Liver (tissue), 9 donors: ENCODE results near the gene TMPRSS6. TPM values are rescaled to one million over a fixed set of nuclear protein-coding genes. Genes with fewer than 3 reads are reported as not detected.

Source experiments
- DNase-seq: peaks from one replicate; pipeline ENCODE4 v3.0.0-alpha.2; 2017; ENCODE audit warnings: low spot score
- H3K27ac ChIP-seq, 2 donors: one replicate each; pipeline ENCODE4 v1.7.0; 2013; ENCODE audit warnings: inconsistent platforms in 2 of 2, low read length in 2 of 2, control low read depth in 1 of 2, low read depth in 1 of 2, mild to moderate bottlenecking in 1 of 2
- H3K27me3 ChIP-seq, 4 donors: one replicate each; pipeline versions ENCODE4 v1.6.1 to v1.7.0; 2013; ENCODE audit warnings: low read length in 3 of 4, inconsistent platforms in 1 of 4, mild to moderate bottlenecking in 1 of 4, moderate library complexity in 1 of 4; ENCODE audit not compliant: control insufficient read depth in 4 of 4, insufficient read depth in 4 of 4
- H3K36me3 ChIP-seq, 4 donors: one replicate each; pipeline versions ENCODE4 v1.6.1 to v1.7.0; 2013; ENCODE audit warnings: low read length in 3 of 4, mild to moderate bottlenecking in 3 of 4, low read depth in 1 of 4, moderate library complexity in 1 of 4; ENCODE audit not compliant: control insufficient read depth in 4 of 4, insufficient read depth in 3 of 4
- H3K4me1 ChIP-seq, 4 donors: one replicate each; pipeline versions ENCODE4 v1.6.1 to v1.7.0; 2013; ENCODE audit warnings: low read length in 3 of 4, mild to moderate bottlenecking in 3 of 4, moderate library complexity in 1 of 4; ENCODE audit not compliant: control insufficient read depth in 4 of 4, insufficient read depth in 4 of 4
- H3K4me3 ChIP-seq, 3 donors: one replicate each; pipeline versions ENCODE4 v1.6.1 to v1.7.0; 2013; ENCODE audit warnings: low read length in 3 of 3, control low read depth in 1 of 3, low read depth in 1 of 3, mild to moderate bottlenecking in 1 of 3
- H3K9ac ChIP-seq, 2 donors: one replicate each; pipeline ENCODE4 v1.7.0; 2013; ENCODE audit warnings: low read length in 2 of 2, mild to moderate bottlenecking in 2 of 2, moderate library complexity in 2 of 2, control low read depth in 1 of 2, low read depth in 1 of 2
- H3K9me3 ChIP-seq, 4 donors: one replicate each; pipeline versions ENCODE4 v1.6.1 to v1.7.0; 2013; ENCODE audit warnings: low read length in 3 of 4; ENCODE audit not compliant: control insufficient read depth in 4 of 4
- EGR1 ChIP-seq, 2 donors: IDR thresholded peaks; 2 replicates each; pipeline ENCODE4 v1.6.1; 2016 to 2018; ENCODE audit warnings: antibody characterized with exemption in 2 of 2, low read depth in 2 of 2
- FOXA1 ChIP-seq: IDR thresholded peaks from 2 replicates; pipeline ENCODE4 v1.6.1; 2016; ENCODE audit warnings: antibody characterized with exemption
- FOXA2 ChIP-seq: IDR thresholded peaks from 2 replicates; pipeline ENCODE4 v1.6.1; 2016; ENCODE audit warnings: antibody characterized with exemption
- GABPA ChIP-seq, 2 donors: IDR thresholded peaks in 1 of 2; conservative IDR thresholded peaks in 1 of 2; 2 replicates each; pipeline ENCODE4 v1.6.1; 2016; ENCODE audit warnings: antibody characterized with exemption in 2 of 2, mild to moderate bottlenecking in 1 of 2, moderate library complexity in 1 of 2
- HNF4A ChIP-seq, 2 donors: conservative IDR thresholded peaks; 2 replicates each; pipeline ENCODE4 v1.6.1; 2016; ENCODE audit warnings: antibody characterized with exemption in 2 of 2, mild to moderate bottlenecking in 2 of 2
- HNF4G ChIP-seq: IDR thresholded peaks from 2 replicates; pipeline ENCODE4 v1.6.1; 2016; ENCODE audit warnings: antibody characterized with exemption
- JUND ChIP-seq, 2 donors: IDR thresholded peaks; 2 replicates each; pipeline ENCODE4 v1.6.1; 2016; ENCODE audit warnings: antibody characterized with exemption in 2 of 2
- NR2F2 ChIP-seq: IDR thresholded peaks from 2 replicates; pipeline ENCODE4 v1.6.1; 2016; ENCODE audit warnings: antibody characterized with exemption
- RAD21 ChIP-seq, 2 donors: IDR thresholded peaks; 2 replicates each; pipeline ENCODE4 v1.6.1; 2016; ENCODE audit warnings: antibody characterized with exemption in 2 of 2, mild to moderate bottlenecking in 2 of 2
- RXRA ChIP-seq, 2 donors: IDR thresholded peaks; 2 replicates each; pipeline ENCODE4 v1.6.1; 2017 to 2018; ENCODE audit warnings: antibody characterized with exemption in 2 of 2, mild to moderate bottlenecking in 1 of 2
- SP1 ChIP-seq: IDR thresholded peaks from 2 replicates; pipeline ENCODE4 v1.6.1; 2018; ENCODE audit warnings: antibody characterized with exemption, mild to moderate bottlenecking
- TAF1 ChIP-seq: conservative IDR thresholded peaks from 2 replicates; pipeline ENCODE4 v1.6.1; 2016; ENCODE audit warnings: antibody characterized with exemption, mild to moderate bottlenecking
- YY1 ChIP-seq: IDR thresholded peaks from 2 replicates; pipeline ENCODE4 v1.6.1; 2016; ENCODE audit warnings: antibody characterized with exemption, mild to moderate bottlenecking
- WGBS: extraction: QIAGEN DNeasy Blood & Tissue Kit; methylation state at CpG from one replicate; pipeline ENCODE4 v1.1.7; 2013; 5-methylcytosine and 5-hydroxymethylcytosine counted together
- polyA plus RNA-seq, 2 donors: library from polyadenylated mRNA; stranded (reverse) in 1 of 2; unstranded in 1 of 2; fragments of 200-250 nt in 1 of 2; fragments of >200 nt in 1 of 2; fragmentation: Nextera tagmentation in 1 of 2; extraction: Ambion mirVana in 1 of 2; gene quantifications; one replicate each; pipeline versions ENCODE4 v1.2.1 to v1.2.3, GENCODE V29; 2013 to 2015
- total RNA-seq, 2 donors: library from RNA; depleted of rRNA; stranded (reverse); fragments of >200 nt; gene quantifications; one replicate each; pipeline ENCODE4 v1.2.3, GENCODE V29; 2014
- TF ChIP-seq, protein P1 (sequence below): IDR thresholded peaks from 2 replicates; pipeline ENCODE4 v1.6.1; 2016; ENCODE audit warnings: antibody characterized with exemption
- TF ChIP-seq, protein P2 (sequence below): IDR thresholded peaks from 2 replicates; pipeline ENCODE4 v1.6.1; 2016; ENCODE audit warnings: antibody characterized with exemption
- TF ChIP-seq, protein P3 (sequence below): fragments of 150-350 bp; IDR thresholded peaks from 2 replicates; pipeline ENCODE4 v1.5.1; 2017; ENCODE audit warnings: improper control_type of control experiment, low read depth, low read length; ENCODE audit not compliant: missing input control
- TF ChIP-seq, protein P4 (sequence below): IDR thresholded peaks from 2 replicates; pipeline ENCODE4 v1.6.1; 2016; ENCODE audit warnings: antibody characterized with exemption, mild to moderate bottlenecking
- donor health status: healthy.
- donor health status: healthy.
- donor health status: healthy.
- donor health status: healthy.
- donor health status: healthy.

The TMPRSS6 gene
- total and polyA plus RNA-seq, 4 donors: 12.6 to 47.1 (median 39.9) TPM

DNA sequence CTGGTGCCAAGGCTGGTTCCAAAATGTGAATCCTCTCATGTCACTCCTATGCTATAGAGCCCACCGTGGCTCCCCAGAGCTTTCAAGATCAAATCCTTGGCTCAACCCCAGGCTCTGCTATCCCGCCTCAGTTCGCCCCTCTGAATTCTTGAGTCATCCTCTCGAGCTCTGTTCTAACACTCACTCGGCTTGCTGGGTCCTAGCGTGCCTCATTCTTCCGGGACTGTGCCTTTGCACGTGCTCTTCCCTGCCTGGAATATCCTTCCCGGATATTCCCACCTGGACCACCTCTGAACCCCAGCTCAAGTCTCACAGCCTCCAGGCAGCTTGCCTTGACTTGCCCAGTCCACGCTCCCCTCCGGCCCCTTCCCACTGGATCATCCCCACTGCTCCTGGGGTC lies 45.0 kb downstream of the TMPRSS6 start:
- 94% methylated on average over 11 of the region's 11 CpGs for WGBS
- Histone ChIP-seq H3K9ac (no peak overlapping the region), H3K4me3 (no peak overlapping the region), H3K9me3 (no peaks in the 10 kb centered on the region), H3K27ac (no peak overlapping the region), H3K36me3 (peaks cover 0 to 29% (median 8%) of the 10 kb centered on the region in 4 donors), H3K27me3 (no peaks in the 10 kb centered on the region), H3K4me1 (no peaks in the 10 kb centered on the region)
- TF ChIP-seq RAD21 (IDR thresholded peaks at IDR 0.05) (no peak), JUND (IDR thresholded peaks at IDR 0.05) (no peak), TAF1 (no peak), NR2F2 (no peak), SP1 (no peak), YY1 (no peak)
- TF ChIP-seq, protein P1, sequence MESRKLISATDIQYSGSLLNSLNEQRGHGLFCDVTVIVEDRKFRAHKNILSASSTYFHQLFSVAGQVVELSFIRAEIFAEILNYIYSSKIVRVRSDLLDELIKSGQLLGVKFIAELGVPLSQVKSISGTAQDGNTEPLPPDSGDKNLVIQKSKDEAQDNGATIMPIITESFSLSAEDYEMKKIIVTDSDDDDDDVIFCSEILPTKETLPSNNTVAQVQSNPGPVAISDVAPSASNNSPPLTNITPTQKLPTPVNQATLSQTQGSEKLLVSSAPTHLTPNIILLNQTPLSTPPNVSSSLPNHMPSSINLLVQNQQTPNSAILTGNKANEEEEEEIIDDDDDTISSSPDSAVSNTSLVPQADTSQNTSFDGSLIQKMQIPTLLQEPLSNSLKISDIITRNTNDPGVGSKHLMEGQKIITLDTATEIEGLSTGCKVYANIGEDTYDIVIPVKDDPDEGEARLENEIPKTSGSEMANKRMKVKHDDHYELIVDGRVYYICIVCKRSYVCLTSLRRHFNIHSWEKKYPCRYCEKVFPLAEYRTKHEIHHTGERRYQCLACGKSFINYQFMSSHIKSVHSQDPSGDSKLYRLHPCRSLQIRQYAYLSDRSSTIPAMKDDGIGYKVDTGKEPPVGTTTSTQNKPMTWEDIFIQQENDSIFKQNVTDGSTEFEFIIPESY: no peak
- TF ChIP-seq, protein P2, sequence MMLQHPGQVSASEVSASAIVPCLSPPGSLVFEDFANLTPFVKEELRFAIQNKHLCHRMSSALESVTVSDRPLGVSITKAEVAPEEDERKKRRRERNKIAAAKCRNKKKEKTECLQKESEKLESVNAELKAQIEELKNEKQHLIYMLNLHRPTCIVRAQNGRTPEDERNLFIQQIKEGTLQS: no peak
- TF ChIP-seq, protein P3, sequence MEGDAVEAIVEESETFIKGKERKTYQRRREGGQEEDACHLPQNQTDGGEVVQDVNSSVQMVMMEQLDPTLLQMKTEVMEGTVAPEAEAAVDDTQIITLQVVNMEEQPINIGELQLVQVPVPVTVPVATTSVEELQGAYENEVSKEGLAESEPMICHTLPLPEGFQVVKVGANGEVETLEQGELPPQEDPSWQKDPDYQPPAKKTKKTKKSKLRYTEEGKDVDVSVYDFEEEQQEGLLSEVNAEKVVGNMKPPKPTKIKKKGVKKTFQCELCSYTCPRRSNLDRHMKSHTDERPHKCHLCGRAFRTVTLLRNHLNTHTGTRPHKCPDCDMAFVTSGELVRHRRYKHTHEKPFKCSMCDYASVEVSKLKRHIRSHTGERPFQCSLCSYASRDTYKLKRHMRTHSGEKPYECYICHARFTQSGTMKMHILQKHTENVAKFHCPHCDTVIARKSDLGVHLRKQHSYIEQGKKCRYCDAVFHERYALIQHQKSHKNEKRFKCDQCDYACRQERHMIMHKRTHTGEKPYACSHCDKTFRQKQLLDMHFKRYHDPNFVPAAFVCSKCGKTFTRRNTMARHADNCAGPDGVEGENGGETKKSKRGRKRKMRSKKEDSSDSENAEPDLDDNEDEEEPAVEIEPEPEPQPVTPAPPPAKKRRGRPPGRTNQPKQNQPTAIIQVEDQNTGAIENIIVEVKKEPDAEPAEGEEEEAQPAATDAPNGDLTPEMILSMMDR: no peak
- TF ChIP-seq, protein P4, sequence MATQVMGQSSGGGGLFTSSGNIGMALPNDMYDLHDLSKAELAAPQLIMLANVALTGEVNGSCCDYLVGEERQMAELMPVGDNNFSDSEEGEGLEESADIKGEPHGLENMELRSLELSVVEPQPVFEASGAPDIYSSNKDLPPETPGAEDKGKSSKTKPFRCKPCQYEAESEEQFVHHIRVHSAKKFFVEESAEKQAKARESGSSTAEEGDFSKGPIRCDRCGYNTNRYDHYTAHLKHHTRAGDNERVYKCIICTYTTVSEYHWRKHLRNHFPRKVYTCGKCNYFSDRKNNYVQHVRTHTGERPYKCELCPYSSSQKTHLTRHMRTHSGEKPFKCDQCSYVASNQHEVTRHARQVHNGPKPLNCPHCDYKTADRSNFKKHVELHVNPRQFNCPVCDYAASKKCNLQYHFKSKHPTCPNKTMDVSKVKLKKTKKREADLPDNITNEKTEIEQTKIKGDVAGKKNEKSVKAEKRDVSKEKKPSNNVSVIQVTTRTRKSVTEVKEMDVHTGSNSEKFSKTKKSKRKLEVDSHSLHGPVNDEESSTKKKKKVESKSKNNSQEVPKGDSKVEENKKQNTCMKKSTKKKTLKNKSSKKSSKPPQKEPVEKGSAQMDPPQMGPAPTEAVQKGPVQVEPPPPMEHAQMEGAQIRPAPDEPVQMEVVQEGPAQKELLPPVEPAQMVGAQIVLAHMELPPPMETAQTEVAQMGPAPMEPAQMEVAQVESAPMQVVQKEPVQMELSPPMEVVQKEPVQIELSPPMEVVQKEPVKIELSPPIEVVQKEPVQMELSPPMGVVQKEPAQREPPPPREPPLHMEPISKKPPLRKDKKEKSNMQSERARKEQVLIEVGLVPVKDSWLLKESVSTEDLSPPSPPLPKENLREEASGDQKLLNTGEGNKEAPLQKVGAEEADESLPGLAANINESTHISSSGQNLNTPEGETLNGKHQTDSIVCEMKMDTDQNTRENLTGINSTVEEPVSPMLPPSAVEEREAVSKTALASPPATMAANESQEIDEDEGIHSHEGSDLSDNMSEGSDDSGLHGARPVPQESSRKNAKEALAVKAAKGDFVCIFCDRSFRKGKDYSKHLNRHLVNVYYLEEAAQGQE: no peak
- no peak for DNase-seq

DNA sequence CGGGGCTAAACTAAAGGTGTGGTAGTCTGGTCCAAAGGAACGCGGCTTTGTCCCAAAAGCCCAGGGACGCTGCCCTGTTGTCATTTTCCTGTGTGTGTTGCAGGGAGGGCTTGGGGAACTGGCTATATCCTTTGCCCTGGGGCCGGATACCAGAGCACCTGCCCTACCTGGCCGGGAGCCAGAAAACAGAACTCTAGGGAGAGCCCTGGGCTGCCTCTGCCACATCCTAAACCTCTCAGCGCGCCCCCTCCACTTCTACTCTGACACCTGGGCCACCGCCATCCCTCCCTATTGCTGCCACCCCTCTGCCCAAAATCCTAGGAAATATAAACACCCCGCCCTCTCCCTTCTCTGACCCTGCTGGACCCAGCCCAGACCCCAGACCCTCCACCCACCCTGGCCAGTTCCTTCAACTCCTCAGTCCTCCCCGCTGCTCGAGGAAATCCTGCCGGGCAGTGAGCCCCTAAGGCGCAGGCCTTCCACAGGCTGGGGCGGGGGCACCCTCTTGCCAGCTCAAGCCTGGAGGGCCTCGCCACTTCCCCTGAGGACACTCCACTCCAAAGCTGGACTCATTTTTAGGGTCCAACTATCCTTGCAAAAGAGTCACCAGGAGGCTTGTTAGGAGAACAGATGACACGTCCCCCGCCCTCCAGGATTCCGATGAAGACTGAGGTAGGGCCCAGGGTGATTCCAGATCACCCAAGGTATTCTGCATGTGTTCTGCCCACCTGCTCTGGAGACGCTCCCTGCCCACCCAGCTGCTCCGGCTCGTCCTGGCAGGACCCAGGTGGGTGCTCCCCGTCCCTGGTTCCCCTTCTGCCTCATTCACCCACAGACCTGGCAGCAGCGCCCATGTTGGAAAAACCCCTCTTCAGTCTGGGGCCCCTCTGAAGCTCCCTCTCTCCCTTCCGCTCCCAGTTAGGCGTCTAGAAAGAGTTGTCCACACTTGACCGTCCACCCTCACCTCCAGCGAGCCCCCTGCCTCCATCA lies 45.8 kb downstream of the TMPRSS6 start:
- WGBS: 81% methylated on average over 28 of the region's 28 CpGs
- H3K36me3 ChIP-seq: peaks cover 0 to 29% (median 8%) of the 10 kb centered on the region in 4 donors
- no peak overlapping the region for H3K27ac ChIP-seq
- no peaks in the 10 kb centered on the region for H3K27me3 ChIP-seq
- no peak overlapping the region for H3K9ac ChIP-seq
- no peaks in the 10 kb centered on the region for H3K4me1 ChIP-seq
- DNase-seq: no peak
- no peak overlapping the region for H3K4me3 ChIP-seq
- H3K9me3 ChIP-seq: no peaks in the 10 kb centered on the region
- no peak for TF ChIP-seq RXRA (IDR thresholded peaks at IDR 0.05)
- no peak for TF ChIP-seq EGR1 (IDR thresholded peaks at IDR 0.05; ENCODE audit: low read depth in 2 of 2)
- TF ChIP-seq, protein P3: no peak
- TF ChIP-seq FOXA1: no peak
- no peak for TF ChIP-seq RAD21 (IDR thresholded peaks at IDR 0.05)
- TF ChIP-seq YY1: no peak
- no peak for TF ChIP-seq JUND (IDR thresholded peaks at IDR 0.05)
- no peak for TF ChIP-seq HNF4G
- no peak for TF ChIP-seq FOXA2
- TF ChIP-seq TAF1: no peak
- no peak for TF ChIP-seq NR2F2
- TF ChIP-seq HNF4A (conservative IDR thresholded peaks at IDR 0.05): no peak
- TF ChIP-seq, protein P4: no peak
- TF ChIP-seq GABPA (IDR thresholded peaks at IDR 0.05 in 1 of 2, conservative IDR thresholded peaks at IDR 0.05 in 1 of 2): no peak
